ENCODE data around the gene PRKAG2. TPM values are rescaled to one million over a fixed set of nuclear protein-coding genes. Genes with fewer than 3 reads are reported as not detected.
"Not testable (repeated sequence)": the region's sequence is repeated elsewhere in the genome, so short reads cannot be mapped to it uniquely, and the experiment has no call there.

Gene PRKAG2
- total RNA-seq, 1 donor from 2014 or later, result 35.4 TPM

GRCh38 chr7:151748733-151749132 is 128.2 kb downstream of the PRKAG2 start:
- no peak for ATAC-seq
- Histone ChIP-seq H3K27ac (no peak overlapping the region), H3K4me1 (peaks cover 31% of the 10 kb centered on the region), H3K9me3 (no peaks in the 10 kb centered on the region), H3K4me3 (no peak overlapping the region), H3K27me3 (ENCODE audit: low read depth) (no peaks in the 10 kb centered on the region), H3K36me3 (no peaks in the 10 kb centered on the region)
- no peak for TF ChIP-seq CTCF (IDR thresholded peaks at IDR 0.05)
- DNase-seq, result no peak
- intact Hi-C loops (cut with DNase I), result no loop called here

- H3K36me3 ChIP-seq; H3K4me3 ChIP-seq; H3K27me3 ChIP-seq (ENCODE audit: low read depth); H3K9me3 ChIP-seq; H3K27ac ChIP-seq; ATAC-seq; intact Hi-C loops (cut with DNase I): not testable (repeated sequence)
- peak; percentile 12 for DNase-seq
- H3K4me1 ChIP-seq, result peaks cover 38% of the 10 kb centered on the region
Measured at GRCh38 chr7:151748021-151748420, 128.9 kb downstream of the PRKAG2 start.

GRCh38 chr7:151745706-151746105 is 131.2 kb downstream of the PRKAG2 start:
- intact Hi-C loops (cut with DNase I), result no loop called here
- H3K27ac ChIP-seq, result peak overlapping the region; percentile 75
- peaks cover 38% of the 10 kb centered on the region for H3K4me1 ChIP-seq
- H3K27me3 ChIP-seq (ENCODE audit: low read depth), result no peaks in the 10 kb centered on the region
- no peak overlapping the region for H3K4me3 ChIP-seq
- H3K9me3 ChIP-seq, result no peaks in the 10 kb centered on the region
- no peak for DNase-seq
- no peaks in the 10 kb centered on the region for H3K36me3 ChIP-seq
- TF ChIP-seq CTCF (IDR thresholded peaks at IDR 0.05), result no peak
- ATAC-seq, result peak; percentile 24 to 28

GRCh38 chr7:151744656-151745638 is 132.0 kb downstream of the PRKAG2 start:
- ATAC-seq (peak; percentile 98), DNase-seq (peak; percentile 93)
- Histone ChIP-seq H3K4me1 (peaks cover 38% of the 10 kb centered on the region), H3K27me3 (ENCODE audit: low read depth) (no peaks in the 10 kb centered on the region), H3K36me3 (no peaks in the 10 kb centered on the region), H3K9me3 (no peaks in the 10 kb centered on the region), H3K4me3 (no peak overlapping the region), H3K27ac (peak overlapping the region; percentile 75)
- intact Hi-C loops (cut with DNase I), result no loop called here
- TF ChIP-seq CTCF (IDR thresholded peaks at IDR 0.05), result peak; percentile 42

- Histone ChIP-seq H3K4me3 (no peak overlapping the region), H3K36me3 (no peaks in the 10 kb centered on the region), H3K27ac (no peak overlapping the region), H3K27me3 (ENCODE audit: low read depth) (no peaks in the 10 kb centered on the region), H3K9me3 (no peaks in the 10 kb centered on the region), H3K4me1 (peaks cover 38% of the 10 kb centered on the region)
- intact Hi-C loops (cut with DNase I), result no loop called here
- ATAC-seq, result no peak
- DNase-seq, result no peak
- TF ChIP-seq CTCF (IDR thresholded peaks at IDR 0.05), result no peak
Measured at GRCh38 chr7:151744051-151744580, 132.8 kb downstream of the PRKAG2 start.

- intact Hi-C loops (cut with DNase I), result no loop called here
- Histone ChIP-seq H3K36me3 (no peaks in the 10 kb centered on the region), H3K9me3 (no peaks in the 10 kb centered on the region), H3K4me3 (no peak overlapping the region), H3K27me3 (ENCODE audit: low read depth) (no peaks in the 10 kb centered on the region), H3K4me1 (peaks cover 38% of the 10 kb centered on the region), H3K27ac (no peak overlapping the region)
- ATAC-seq (no peak), DNase-seq (no peak)
- no peak for TF ChIP-seq CTCF (IDR thresholded peaks at IDR 0.05)
Measured at GRCh38 chr7:151743481-151743983, 133.4 kb downstream of the PRKAG2 start.

Data from lower lobe of right lung (tissue), 2 donors.